Activated CD8-positive, alpha-beta memory T cell treated with anti-CD3 and anti-CD28 coated beads for 24 hours (primary cell): ENCODE measurements around the gene ST14.
"Not testable (repeated sequence)": the region's sequence is repeated elsewhere in the genome, so short reads cannot be mapped to it uniquely, and the experiment has no call there.

Experiments used
- DNase-seq: peaks from one replicate; pipeline ENCODE4 v3.0.0-alpha.2; 2020

ST14 gene

GRCh38 chr11:130243816-130244215, 84.2 kb downstream of the ST14 start:
- no peak for DNase-seq

DNA sequence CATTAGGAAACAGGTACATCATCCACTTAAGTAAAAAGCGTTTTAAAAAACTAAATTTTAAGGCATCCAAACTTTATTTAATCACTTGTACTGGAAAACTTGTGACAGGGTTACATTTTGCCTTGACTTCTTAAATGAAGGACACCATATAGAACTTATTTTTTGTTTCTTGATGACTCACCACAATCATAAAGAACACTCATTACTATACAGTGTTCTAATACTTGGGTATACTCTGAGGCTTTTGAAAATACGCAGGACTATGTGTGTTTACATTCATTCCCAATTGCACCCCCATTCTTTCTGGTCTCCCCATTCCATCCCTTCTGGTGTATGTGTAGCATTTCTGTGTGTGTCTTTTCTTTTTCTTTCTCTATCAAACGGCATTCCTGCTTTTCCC, 85.3 kb downstream of the ST14 start:
- DNase-seq: no peak

- DNase-seq: not testable (repeated sequence)
Observed at GRCh38 chr11:130245375-130245774, 85.8 kb downstream of the ST14 start.

DNA sequence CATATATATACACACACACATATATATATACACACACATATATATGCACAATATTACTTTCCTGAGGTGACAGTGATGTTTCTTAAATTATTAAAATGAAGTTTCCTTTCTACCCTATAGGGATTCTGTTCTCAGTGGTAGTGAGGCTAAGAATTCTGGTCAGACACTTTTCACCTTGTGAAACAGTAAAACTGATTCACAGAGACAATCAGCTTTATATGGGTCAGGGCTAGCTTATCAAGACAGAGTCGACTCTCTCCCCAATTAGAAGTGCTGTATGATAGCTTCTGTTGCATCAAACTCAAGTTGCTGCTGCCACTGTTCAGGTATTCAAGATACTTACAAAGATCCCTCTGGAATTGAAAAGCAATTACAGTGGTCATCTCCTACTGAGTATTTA, 86.7 kb downstream of the ST14 start:
- no peak for DNase-seq

DNA sequence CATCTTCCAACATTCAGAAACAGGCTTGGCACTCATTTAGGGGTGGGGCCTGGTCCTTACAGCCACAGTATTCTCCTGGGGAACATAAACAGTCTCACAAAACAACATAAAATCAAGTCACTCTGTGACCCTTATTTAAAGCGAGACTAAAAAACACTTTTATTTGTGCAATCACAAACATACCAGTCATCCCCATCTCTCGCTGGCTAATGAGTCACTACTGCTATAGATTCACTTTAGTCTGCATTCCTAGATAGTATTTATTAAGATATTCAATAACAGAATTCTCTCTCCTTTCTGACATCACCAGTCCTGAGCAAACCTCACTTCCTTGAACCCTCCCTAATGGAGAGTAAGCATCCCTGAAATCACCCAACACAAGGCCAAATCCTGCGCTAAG, 87.2 kb downstream of the ST14 start:
- no peak for DNase-seq

DNA sequence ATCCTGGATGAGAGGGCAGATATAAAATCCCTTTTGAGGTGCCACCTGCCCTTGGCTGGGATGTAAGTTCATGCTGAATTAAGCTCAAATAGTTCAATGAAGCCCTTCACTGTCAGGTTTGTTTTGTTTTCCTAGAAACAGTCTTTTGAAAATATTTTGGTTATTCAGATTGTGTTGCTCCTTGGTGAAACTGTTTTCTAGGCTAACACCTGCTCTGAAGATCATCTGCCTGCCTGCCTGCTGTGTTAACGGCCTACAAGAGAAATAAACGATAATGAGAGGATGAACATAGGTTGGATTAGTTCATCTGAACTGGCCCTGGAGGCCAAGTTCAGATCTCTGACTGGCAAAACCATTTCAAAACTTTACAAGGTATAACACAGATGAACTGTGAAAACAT, 87.7 kb downstream of the ST14 start:
- DNase-seq: no peak

- DNase-seq: no peak
Observed at GRCh38 chr11:130249371-130249770, 89.8 kb downstream of the ST14 start.

- not testable (repeated sequence) for DNase-seq
Observed at GRCh38 chr11:130249929-130250328, 90.3 kb downstream of the ST14 start.

- DNase-seq: not testable (repeated sequence)
Observed at GRCh38 chr11:130251763-130252162, 92.2 kb downstream of the ST14 start.
